Ascending aorta (tissue), 2 donors: ENCODE measurements around the gene MED25. TPM values are rescaled to one million over a fixed set of nuclear protein-coding genes. Genes with fewer than 3 reads are reported as not detected.

Source experiments
- DNase-seq, 2 donors: peaks; one replicate each; pipeline ENCODE4 v3.0.0-alpha.2; 2019; ENCODE audit warnings: low spot score in 2 of 2
- H3K27ac ChIP-seq, 2 donors: fragments of 200-600 bp; sonication (generic); one replicate each; pipeline ENCODE4 v1.5.1; 2016 to 2017; ENCODE audit warnings: mild to moderate bottlenecking in 1 of 2
- H3K27me3 ChIP-seq: fragments of 200-600 bp; sonication (generic); one replicate; pipeline ENCODE4 v1.5.1; 2017
- H3K36me3 ChIP-seq, 2 donors: fragments of 200-600 bp; sonication (generic); one replicate each; pipeline ENCODE4 v1.5.1; 2016
- H3K4me1 ChIP-seq, 2 donors: fragments of 200-600 bp; sonication (generic); one replicate each; pipeline ENCODE4 v1.5.1; 2016 to 2017; ENCODE audit warnings: mild to moderate bottlenecking in 1 of 2
- H3K4me3 ChIP-seq, 2 donors: fragments of 200-600 bp; sonication (generic); one replicate each; pipeline ENCODE4 v1.5.1; 2016 to 2017; ENCODE audit warnings: mild to moderate bottlenecking in 1 of 2
- H3K9me3 ChIP-seq, 2 donors: fragments of 200-600 bp; sonication (generic); one replicate each; pipeline ENCODE4 v1.5.1; 2016
- CTCF ChIP-seq, 3 experiments: fragments of 200-600 bp in 2 of 3; fragments of 450-650 bp in 1 of 3; sonication (generic) in 2 of 3; IDR thresholded peaks; one replicate each; pipeline ENCODE4 v1.5.1; 2016 to 2019; ENCODE audit warnings: antibody characterized with exemption in 3 of 3, mild to moderate bottlenecking in 1 of 3, moderate library complexity in 1 of 3
- intact Hi-C: fragments of 100-400 bp; cut with DNase I; formaldehyde crosslinking; loops from one replicate; pipeline ENCODE4 v1.15.1; 2023
- total RNA-seq: library from RNA; depleted of rRNA; stranded (reverse); fragments of >200 nt; gene quantifications from one replicate; pipeline ENCODE4 v1.1.0, GENCODE V29; 2016

Gene MED25
- total RNA-seq, 1 donor from 2014 or later, result 54.0 TPM

- peaks cover 0 to 11% of the 10 kb centered on the region in 2 donors for H3K36me3 ChIP-seq
- H3K4me3 ChIP-seq, result no peak overlapping the region
- intact Hi-C loops, result no loop called here
- H3K27me3 ChIP-seq, result no peaks in the 10 kb centered on the region
- H3K9me3 ChIP-seq, result no peaks in the 10 kb centered on the region
- DNase-seq, result no peak
- no peaks in the 10 kb centered on the region for H3K4me1 ChIP-seq
- no peak overlapping the region for H3K27ac ChIP-seq
- no peak for TF ChIP-seq CTCF (IDR thresholded peaks at IDR 0.05)
Observed at GRCh38 chr19:49774969-49775368, 43.1 kb upstream of the MED25 start.

- intact Hi-C loops, result no loop called here
- no peaks in the 10 kb centered on the region for H3K4me1 ChIP-seq
- H3K27me3 ChIP-seq, result no peaks in the 10 kb centered on the region
- H3K36me3 ChIP-seq, result peaks cover 0 to 15% of the 10 kb centered on the region in 2 donors
- no peaks in the 10 kb centered on the region for H3K9me3 ChIP-seq
- H3K27ac ChIP-seq, result no peak overlapping the region
- TF ChIP-seq CTCF (IDR thresholded peaks at IDR 0.05), result no peak
- DNase-seq, result no peak
- H3K4me3 ChIP-seq, result no peak overlapping the region
Observed at GRCh38 chr19:49775742-49776370, 42.2 kb upstream of the MED25 start.

GRCh38 chr19:49776371-49776764 lies 41.7 kb upstream of the MED25 start:
- no peak overlapping the region for H3K27ac ChIP-seq
- intact Hi-C loops, result no loop called here
- no peaks in the 10 kb centered on the region for H3K9me3 ChIP-seq
- no peak for DNase-seq
- H3K27me3 ChIP-seq, result no peaks in the 10 kb centered on the region
- H3K36me3 ChIP-seq, result peaks cover 0 to 15% of the 10 kb centered on the region in 2 donors
- no peak overlapping the region for H3K4me3 ChIP-seq
- no peak for TF ChIP-seq CTCF (IDR thresholded peaks at IDR 0.05)
- no peaks in the 10 kb centered on the region for H3K4me1 ChIP-seq

- TF ChIP-seq CTCF (IDR thresholded peaks at IDR 0.05), result no peak
- Histone ChIP-seq H3K4me3 (no peak overlapping the region), H3K9me3 (no peaks in the 10 kb centered on the region), H3K27me3 (no peaks in the 10 kb centered on the region), H3K27ac (no peak overlapping the region), H3K36me3 (peaks cover 19 to 38% of the 10 kb centered on the region in 2 donors), H3K4me1 (no peaks in the 10 kb centered on the region)
- no peak for DNase-seq
- intact Hi-C loops, result no loop called here
Observed at GRCh38 chr19:49779731-49780555, 38.1 kb upstream of the MED25 start.

- Histone ChIP-seq H3K27ac (no peak overlapping the region), H3K9me3 (no peaks in the 10 kb centered on the region), H3K4me1 (no peaks in the 10 kb centered on the region), H3K27me3 (no peaks in the 10 kb centered on the region), H3K36me3 (peaks cover 19 to 47% of the 10 kb centered on the region in 2 donors), H3K4me3 (no peak overlapping the region)
- no peak for TF ChIP-seq CTCF (IDR thresholded peaks at IDR 0.05)
- no peak for DNase-seq
- intact Hi-C loops, result no loop called here
Observed at GRCh38 chr19:49780861-49781260, 37.2 kb upstream of the MED25 start.
